Measurements from ENCODE around the gene DOCK9. TPM values are rescaled to one million over a fixed set of nuclear protein-coding genes. Genes with fewer than 3 reads are reported as not detected.

The DOCK9 gene
- total and polyA plus RNA-seq, 9 of the 15 experiments (the other 6 are each of a cell fraction or from before 2014, with no cell fraction given) = 3.5 to 25.3 (median 16.7) TPM

DNA sequence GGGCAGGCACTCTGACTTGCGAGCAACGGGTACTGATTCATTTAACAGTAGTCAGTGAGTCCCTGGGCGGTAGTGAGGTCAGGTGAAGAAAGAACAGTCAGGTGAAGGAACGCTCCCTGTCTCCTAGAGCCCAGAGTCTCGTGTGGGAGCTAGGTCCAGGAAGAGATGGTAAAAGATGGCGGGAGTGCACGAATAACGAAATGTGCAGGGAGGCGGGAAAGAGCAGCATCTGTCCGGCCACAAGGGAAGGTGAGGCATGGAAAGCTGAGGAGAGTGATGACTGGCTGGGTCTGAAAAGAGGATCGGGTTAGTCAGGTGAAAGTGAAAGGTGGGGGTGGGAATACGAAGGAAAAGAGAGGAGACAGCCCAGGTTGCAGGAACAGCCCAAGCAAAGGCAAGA lies 161.5 kb downstream of the DOCK9 start:
- H3K36me3 ChIP-seq (ENCODE audit: control insufficient read depth, insufficient read depth, low read length) = no peaks in the 10 kb centered on the region
- intact Hi-C loops (cut with micrococcal nuclease) (no loop called here), in situ Hi-C loops (cut with MboI) (no loop called here)
- H3K27me3 ChIP-seq (ENCODE audit: control insufficient read depth in 2 of 2, insufficient read depth in 2 of 2, low read length in 2 of 2) = no peaks in the 10 kb centered on the region
- DNase-seq (ENCODE audit: extremely low read depth in 1 of 4, low spot score in 3 of 4) = no peak
- no peaks in the 10 kb centered on the region for H3K9me1 ChIP-seq (ENCODE audit: control insufficient read depth, insufficient read depth, low read length)
- CTCF ChIA-PET (ENCODE audit: low intra/inter-chr PET ratio) = no interaction called here
- no peak overlapping the region for H3K4me2 ChIP-seq (ENCODE audit: insufficient read depth, low read length)
- no peak for ATAC-seq
- H2AFZ ChIP-seq (ENCODE audit: low read depth, low read length) = no peak overlapping the region
- H3K79me2 ChIP-seq (ENCODE audit: control insufficient read depth, insufficient read depth, low read length) = no peaks in the 10 kb centered on the region
- H3K4me3 ChIP-seq = no peak overlapping the region
- TF ChIP-seq, protein P1, sequence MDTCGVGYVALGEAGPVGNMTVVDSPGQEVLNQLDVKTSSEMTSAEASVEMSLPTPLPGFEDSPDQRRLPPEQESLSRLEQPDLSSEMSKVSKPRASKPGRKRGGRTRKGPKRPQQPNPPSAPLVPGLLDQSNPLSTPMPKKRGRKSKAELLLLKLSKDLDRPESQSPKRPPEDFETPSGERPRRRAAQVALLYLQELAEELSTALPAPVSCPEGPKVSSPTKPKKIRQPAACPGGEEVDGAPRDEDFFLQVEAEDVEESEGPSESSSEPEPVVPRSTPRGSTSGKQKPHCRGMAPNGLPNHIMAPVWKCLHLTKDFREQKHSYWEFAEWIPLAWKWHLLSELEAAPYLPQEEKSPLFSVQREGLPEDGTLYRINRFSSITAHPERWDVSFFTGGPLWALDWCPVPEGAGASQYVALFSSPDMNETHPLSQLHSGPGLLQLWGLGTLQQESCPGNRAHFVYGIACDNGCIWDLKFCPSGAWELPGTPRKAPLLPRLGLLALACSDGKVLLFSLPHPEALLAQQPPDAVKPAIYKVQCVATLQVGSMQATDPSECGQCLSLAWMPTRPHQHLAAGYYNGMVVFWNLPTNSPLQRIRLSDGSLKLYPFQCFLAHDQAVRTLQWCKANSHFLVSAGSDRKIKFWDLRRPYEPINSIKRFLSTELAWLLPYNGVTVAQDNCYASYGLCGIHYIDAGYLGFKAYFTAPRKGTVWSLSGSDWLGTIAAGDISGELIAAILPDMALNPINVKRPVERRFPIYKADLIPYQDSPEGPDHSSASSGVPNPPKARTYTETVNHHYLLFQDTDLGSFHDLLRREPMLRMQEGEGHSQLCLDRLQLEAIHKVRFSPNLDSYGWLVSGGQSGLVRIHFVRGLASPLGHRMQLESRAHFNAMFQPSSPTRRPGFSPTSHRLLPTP (IDR thresholded peaks at IDR 0.05; ENCODE audit: borderline replicate concordance, extremely low read depth, insufficient read length) = no peak
- TF ChIP-seq SLC30A9 (CRISPR knock-in tag; IDR thresholded peaks at IDR 0.05) (no peak), RBM14 (IDR thresholded peaks at IDR 0.05; ENCODE audit: borderline replicate concordance, insufficient read depth, low read depth, low read length) (no peak), ZNF239 (CRISPR knock-in tag; IDR thresholded peaks at IDR 0.05) (no peak), ZNF41 (CRISPR knock-in tag; conservative IDR thresholded peaks at IDR 0.05) (no peak), BRCA1 (IDR thresholded peaks at IDR 0.05) (no peak), BRCA1 (CRISPR knock-in tag; IDR thresholded peaks at IDR 0.05) (no peak), HNRNPLL (IDR thresholded peaks at IDR 0.05; ENCODE audit: low read depth, low read length, poor library complexity, severe bottlenecking) (no peak), BRF1 (IDR thresholded peaks at IDR 0.05; ENCODE audit: borderline replicate concordance, extremely low read depth, insufficient read length) (no peak), PHF21A (IDR thresholded peaks at IDR 0.05; ENCODE audit: borderline replicate concordance, low read depth) (no peak), NCOR1 (IDR thresholded peaks at IDR 0.05) (no peak), DNMT1 (IDR thresholded peaks at IDR 0.05) (no peak)
- H4K20me1 ChIP-seq (replicated peaks; ENCODE audit: control insufficient read depth, insufficient read depth, low read length) = no peaks in the 10 kb centered on the region
- FAIRE-seq = no peak
- no TSS peak for BruUV-seq (replicated peaks)
- 97% methylated on average over 6 of the region's 12 CpGs for WGBS (ENCODE audit: insufficient coverage, low coverage, missing lambda C conversion rate)
- H3K4me1 ChIP-seq (replicated peaks in 1 of 2; ENCODE audit: control insufficient read depth in 2 of 2, insufficient read depth in 2 of 2, low read length in 2 of 2) = no peaks in the 10 kb centered on the region
- H3K27ac ChIP-seq (ENCODE audit: extremely low read depth, low read depth, low read length) = no peak overlapping the region
- POLR2A ChIA-PET = no interaction called here
- no peak overlapping the region for H3K9ac ChIP-seq (ENCODE audit: insufficient read depth in 1 of 2, low read depth in 2 of 2, low read length in 2 of 2)
- no peaks in the 10 kb centered on the region for H3K9me3 ChIP-seq (replicated peaks; ENCODE audit: control insufficient read depth, insufficient read depth, low read depth, low read length)

All from K562 (cell line).